ENCODE measurements around the gene LCE1E. TPM values are rescaled to one million over a fixed set of nuclear protein-coding genes. Genes with fewer than 3 reads are reported as not detected.

LCE1E gene
- total RNA-seq, 2 donors from 2014 or later = not detected

- TF ChIP-seq CTCF (IDR thresholded peaks at IDR 0.05) = no peak
- no peak for TF ChIP-seq POLR2A (IDR thresholded peaks at IDR 0.05)
- no peaks in the 10 kb centered on the region for H3K4me1 ChIP-seq
- no peak overlapping the region for H3K4me3 ChIP-seq
- no peaks in the 10 kb centered on the region for H3K9me3 ChIP-seq
- no peak overlapping the region for H3K27ac ChIP-seq
- H3K36me3 ChIP-seq (replicated peaks in 1 of 2; ENCODE audit: insufficient read depth in 1 of 2, low read depth in 2 of 2) = no peaks in the 10 kb centered on the region
- ATAC-seq (no peak), DNase-seq (no peak)
- WGBS, 2 donors = 84 to 89% methylated on average over 29 to 31 of the region's 31 CpGs
- H3K27me3 ChIP-seq = no peaks in the 10 kb centered on the region
- intact Hi-C loops (cut with DNase I) = no loop called here
These were observed 25.4 kb upstream of the LCE1E start for GRCh38 chr1:152760551-152761190.

GRCh38 chr1:152761609-152762213 lies 24.3 kb upstream of the LCE1E start:
- DNase-seq (no peak), ATAC-seq (no peak)
- Histone ChIP-seq H3K9me3 (no peaks in the 10 kb centered on the region), H3K27ac (no peak overlapping the region), H3K36me3 (replicated peaks in 1 of 2; ENCODE audit: insufficient read depth in 1 of 2, low read depth in 2 of 2) (no peaks in the 10 kb centered on the region), H3K4me3 (no peak overlapping the region), H3K4me1 (no peaks in the 10 kb centered on the region), H3K27me3 (no peaks in the 10 kb centered on the region)
- TF ChIP-seq POLR2A (IDR thresholded peaks at IDR 0.05) (no peak), CTCF (IDR thresholded peaks at IDR 0.05) (no peak)
- 68 to 82% methylated on average over 3 of the region's 3 CpGs for WGBS, 2 donors
- intact Hi-C loops (cut with DNase I) = no loop called here

GRCh38 chr1:152768847-152769533 lies 17.1 kb upstream of the LCE1E start:
- H3K27ac ChIP-seq = no peak overlapping the region
- WGBS, 2 donors = 39 to 43% methylated on average over 8 of the region's 8 CpGs
- intact Hi-C loops (cut with DNase I) = no loop called here

GRCh38 chr1:152770411-152770810 lies 15.6 kb upstream of the LCE1E start:
- no peaks in the 10 kb centered on the region for H3K4me1 ChIP-seq
- H3K9me3 ChIP-seq = no peaks in the 10 kb centered on the region
- DNase-seq (no peak), ATAC-seq (no peak)
- 53% methylated on average over 1 of the region's 1 CpG for WGBS, 2 donors
- intact Hi-C loops (cut with DNase I) = no loop called here
- H3K27ac ChIP-seq = no peak overlapping the region
- H3K4me3 ChIP-seq = no peak overlapping the region
- TF ChIP-seq CTCF (IDR thresholded peaks at IDR 0.05) (no peak), POLR2A (IDR thresholded peaks at IDR 0.05) (no peak)
- H3K36me3 ChIP-seq (replicated peaks in 1 of 2; ENCODE audit: insufficient read depth in 1 of 2, low read depth in 2 of 2) = no peaks in the 10 kb centered on the region
- no peaks in the 10 kb centered on the region for H3K27me3 ChIP-seq

More at GRCh38 chr1:152768847-152769533, 17.1 kb upstream of the LCE1E start:
- DNase-seq (no peak), ATAC-seq (no peak)
- Histone ChIP-seq H3K4me3 (no peak overlapping the region), H3K4me1 (no peaks in the 10 kb centered on the region), H3K27me3 (no peaks in the 10 kb centered on the region), H3K36me3 (replicated peaks in 1 of 2; ENCODE audit: insufficient read depth in 1 of 2, low read depth in 2 of 2) (no peaks in the 10 kb centered on the region), H3K9me3 (no peaks in the 10 kb centered on the region)
- TF ChIP-seq CTCF (IDR thresholded peaks at IDR 0.05) (no peak), POLR2A (IDR thresholded peaks at IDR 0.05) (no peak)

Data from body of pancreas (tissue), 4 donors.